Mucosa of rectum (tissue), 2 donors: ENCODE measurements around the gene ELP1.
A peak's percentile ranks its signal among the peaks of the same experiment; 100 is the strongest.
"Not testable (repeated sequence)": the region's sequence is repeated elsewhere in the genome, so short reads cannot be mapped to it uniquely, and the experiment has no call there.

Experiments
- H3K27ac ChIP-seq, 2 donors: one replicate each; pipeline ENCODE4 v1.7.0; 2013; ENCODE audit warnings: inconsistent platforms in 2 of 2, low read depth in 2 of 2, low read length in 2 of 2
- H3K27me3 ChIP-seq, 2 donors: one replicate each; pipeline ENCODE4 v1.7.0; 2013; ENCODE audit warnings: low read length in 2 of 2; ENCODE audit not compliant: control insufficient read depth in 2 of 2, insufficient read depth in 2 of 2
- H3K36me3 ChIP-seq, 2 donors: one replicate each; pipeline ENCODE4 v1.7.0; 2013; ENCODE audit warnings: low read length in 2 of 2; ENCODE audit not compliant: control insufficient read depth in 2 of 2, insufficient read depth in 2 of 2
- H3K4me1 ChIP-seq, 2 donors: one replicate each; pipeline ENCODE4 v1.7.0; 2013; ENCODE audit warnings: low read length in 2 of 2, mild to moderate bottlenecking in 1 of 2; ENCODE audit not compliant: control insufficient read depth in 2 of 2, insufficient read depth in 2 of 2
- H3K4me3 ChIP-seq, 2 donors: one replicate each; pipeline ENCODE4 v1.7.0; 2013; ENCODE audit warnings: low read length in 2 of 2
- H3K9ac ChIP-seq, 2 donors: one replicate each; pipeline ENCODE4 v1.7.0; 2013; ENCODE audit warnings: low read length in 2 of 2, low read depth in 1 of 2, mild to moderate bottlenecking in 1 of 2
- H3K9me3 ChIP-seq, 2 donors: one replicate each; pipeline ENCODE4 v1.7.0; 2013; ENCODE audit warnings: low read length in 2 of 2; ENCODE audit not compliant: control insufficient read depth in 2 of 2
- donor health status: healthy.
- donor health status: Normal muscosa, but diverticular disease.

ELP1 gene, protein sequence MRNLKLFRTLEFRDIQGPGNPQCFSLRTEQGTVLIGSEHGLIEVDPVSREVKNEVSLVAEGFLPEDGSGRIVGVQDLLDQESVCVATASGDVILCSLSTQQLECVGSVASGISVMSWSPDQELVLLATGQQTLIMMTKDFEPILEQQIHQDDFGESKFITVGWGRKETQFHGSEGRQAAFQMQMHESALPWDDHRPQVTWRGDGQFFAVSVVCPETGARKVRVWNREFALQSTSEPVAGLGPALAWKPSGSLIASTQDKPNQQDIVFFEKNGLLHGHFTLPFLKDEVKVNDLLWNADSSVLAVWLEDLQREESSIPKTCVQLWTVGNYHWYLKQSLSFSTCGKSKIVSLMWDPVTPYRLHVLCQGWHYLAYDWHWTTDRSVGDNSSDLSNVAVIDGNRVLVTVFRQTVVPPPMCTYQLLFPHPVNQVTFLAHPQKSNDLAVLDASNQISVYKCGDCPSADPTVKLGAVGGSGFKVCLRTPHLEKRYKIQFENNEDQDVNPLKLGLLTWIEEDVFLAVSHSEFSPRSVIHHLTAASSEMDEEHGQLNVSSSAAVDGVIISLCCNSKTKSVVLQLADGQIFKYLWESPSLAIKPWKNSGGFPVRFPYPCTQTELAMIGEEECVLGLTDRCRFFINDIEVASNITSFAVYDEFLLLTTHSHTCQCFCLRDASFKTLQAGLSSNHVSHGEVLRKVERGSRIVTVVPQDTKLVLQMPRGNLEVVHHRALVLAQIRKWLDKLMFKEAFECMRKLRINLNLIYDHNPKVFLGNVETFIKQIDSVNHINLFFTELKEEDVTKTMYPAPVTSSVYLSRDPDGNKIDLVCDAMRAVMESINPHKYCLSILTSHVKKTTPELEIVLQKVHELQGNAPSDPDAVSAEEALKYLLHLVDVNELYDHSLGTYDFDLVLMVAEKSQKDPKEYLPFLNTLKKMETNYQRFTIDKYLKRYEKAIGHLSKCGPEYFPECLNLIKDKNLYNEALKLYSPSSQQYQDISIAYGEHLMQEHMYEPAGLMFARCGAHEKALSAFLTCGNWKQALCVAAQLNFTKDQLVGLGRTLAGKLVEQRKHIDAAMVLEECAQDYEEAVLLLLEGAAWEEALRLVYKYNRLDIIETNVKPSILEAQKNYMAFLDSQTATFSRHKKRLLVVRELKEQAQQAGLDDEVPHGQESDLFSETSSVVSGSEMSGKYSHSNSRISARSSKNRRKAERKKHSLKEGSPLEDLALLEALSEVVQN (N-terminal part only)

DNA sequence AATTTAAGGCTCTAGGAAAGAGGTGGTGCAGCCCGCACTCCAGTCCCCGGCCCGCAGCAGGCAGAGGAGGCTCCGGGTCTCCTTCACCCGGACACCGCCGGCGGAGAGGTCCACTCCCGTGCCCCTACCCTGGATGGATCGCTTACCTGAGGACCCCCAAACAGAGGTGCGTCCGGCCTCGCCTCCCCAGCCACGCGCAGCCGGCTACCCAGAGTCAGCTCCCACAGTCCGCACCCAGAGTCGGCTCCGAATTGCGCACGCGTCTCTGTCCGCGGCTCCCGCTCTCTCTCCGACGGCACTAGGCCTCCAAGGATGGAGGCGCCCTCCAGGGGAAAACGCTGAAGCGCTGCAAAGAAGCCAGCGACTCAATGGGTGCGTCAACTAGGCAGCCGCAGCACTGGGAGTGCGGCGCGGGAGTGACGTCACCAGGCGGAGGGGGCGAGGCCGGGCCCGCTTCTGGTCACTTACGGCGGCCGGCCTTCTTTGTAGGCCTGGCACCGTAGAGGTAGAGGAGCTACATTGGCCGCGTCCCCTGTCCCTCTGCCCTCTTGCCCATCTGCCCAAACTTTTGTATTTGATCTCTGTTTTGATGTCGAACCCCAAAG lies at the start of gene ELP1:
Gene ELP1 (minus strand): TSS at position 407 of the 605 bp plus-strand sequence. CDS start 2,978 bp downstream, outside the sequence.
- Histone ChIP-seq H3K36me3 (peaks cover 8 to 9% of the 10 kb centered on the region in 2 donors), H3K9ac (peak within 1 kb of the TSS; percentile 88 to 89), H3K9me3 (no peaks in the 10 kb centered on the region), H3K4me3 (peak within 1 kb of the TSS; percentile 91 to 99), H3K4me1 (peaks cover 17 to 18% of the 10 kb centered on the region in 2 donors), H3K27ac (peak within 1 kb of the TSS; percentile 87 to 89), H3K27me3 (no peaks in the 10 kb centered on the region)

DNA sequence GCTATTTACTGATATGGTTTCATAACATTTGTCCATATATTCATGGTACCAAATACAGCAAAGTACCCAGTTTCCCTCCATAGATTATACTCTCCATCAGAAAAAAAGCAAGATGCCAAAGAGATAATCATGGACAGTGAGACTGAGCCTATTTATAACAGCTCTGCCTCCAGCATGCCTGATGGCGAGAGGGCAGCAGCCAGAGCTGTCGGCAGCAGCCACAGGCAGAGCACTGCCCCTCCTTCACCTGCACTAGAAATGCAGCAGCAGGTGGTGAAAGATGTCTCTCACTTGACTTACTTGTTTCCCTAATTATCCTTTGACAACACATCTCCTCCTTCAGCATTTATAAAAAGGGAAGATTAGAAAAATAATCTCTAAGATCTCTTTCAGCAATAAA lies 47.0 kb upstream of the ELP1 start:
- Histone ChIP-seq H3K4me1 (no peaks in the 10 kb centered on the region), H3K4me3 (no peak overlapping the region), H3K27me3 (no peaks in the 10 kb centered on the region), H3K36me3 (peaks cover 0 to 6% of the 10 kb centered on the region in 2 donors), H3K9ac (no peak overlapping the region), H3K9me3 (no peaks in the 10 kb centered on the region), H3K27ac (no peak overlapping the region)

DNA sequence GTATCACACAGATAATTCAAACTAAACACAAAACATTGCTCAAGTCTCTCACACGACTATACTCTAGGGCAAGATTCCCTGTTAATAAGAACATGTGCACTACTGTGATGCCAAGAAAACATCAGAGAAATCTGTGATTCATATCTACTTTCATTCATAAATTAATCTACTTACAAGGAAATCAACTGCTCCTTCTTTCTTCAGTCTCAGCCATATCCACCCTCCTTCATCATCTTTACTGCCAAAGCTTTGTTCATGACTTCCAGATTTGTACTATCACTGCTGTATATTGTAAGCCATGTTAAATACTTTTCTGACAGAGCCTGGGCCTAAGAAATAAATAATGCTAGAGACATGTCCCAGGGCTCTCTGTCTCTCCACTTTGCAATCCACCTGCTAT lies 44.3 kb upstream of the ELP1 start:
- no peaks in the 10 kb centered on the region for H3K4me1 ChIP-seq
- no peak overlapping the region for H3K27ac ChIP-seq
- H3K4me3 ChIP-seq = no peak overlapping the region
- H3K9ac ChIP-seq = no peak overlapping the region
- H3K36me3 ChIP-seq = peaks cover 0 to 6% of the 10 kb centered on the region in 2 donors
- H3K9me3 ChIP-seq = no peaks in the 10 kb centered on the region
- no peaks in the 10 kb centered on the region for H3K27me3 ChIP-seq

DNA sequence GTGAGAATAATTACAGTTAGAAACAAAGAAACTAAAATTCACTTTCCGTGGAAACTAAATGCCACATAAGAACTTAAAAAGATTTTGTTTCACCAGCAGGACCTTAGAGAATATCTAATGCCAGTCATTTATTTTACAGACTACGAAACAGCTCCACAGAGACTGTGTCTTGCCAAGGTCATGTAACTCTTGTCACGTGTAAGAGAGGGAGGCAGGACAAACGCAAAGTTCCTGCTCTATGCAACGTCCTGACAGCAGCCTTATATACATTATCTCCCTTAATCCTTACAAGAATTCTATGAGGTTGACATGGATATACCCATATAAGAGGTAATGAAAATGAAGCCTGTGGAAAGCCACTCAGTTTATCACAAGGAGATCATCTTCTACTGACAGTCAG lies 40.0 kb upstream of the ELP1 start:
- H3K4me1 ChIP-seq = no peaks in the 10 kb centered on the region
- H3K36me3 ChIP-seq = no peaks in the 10 kb centered on the region
- no peak overlapping the region for H3K27ac ChIP-seq
- no peaks in the 10 kb centered on the region for H3K27me3 ChIP-seq
- H3K9ac ChIP-seq = no peak overlapping the region
- no peaks in the 10 kb centered on the region for H3K9me3 ChIP-seq
- H3K4me3 ChIP-seq = no peak overlapping the region

DNA sequence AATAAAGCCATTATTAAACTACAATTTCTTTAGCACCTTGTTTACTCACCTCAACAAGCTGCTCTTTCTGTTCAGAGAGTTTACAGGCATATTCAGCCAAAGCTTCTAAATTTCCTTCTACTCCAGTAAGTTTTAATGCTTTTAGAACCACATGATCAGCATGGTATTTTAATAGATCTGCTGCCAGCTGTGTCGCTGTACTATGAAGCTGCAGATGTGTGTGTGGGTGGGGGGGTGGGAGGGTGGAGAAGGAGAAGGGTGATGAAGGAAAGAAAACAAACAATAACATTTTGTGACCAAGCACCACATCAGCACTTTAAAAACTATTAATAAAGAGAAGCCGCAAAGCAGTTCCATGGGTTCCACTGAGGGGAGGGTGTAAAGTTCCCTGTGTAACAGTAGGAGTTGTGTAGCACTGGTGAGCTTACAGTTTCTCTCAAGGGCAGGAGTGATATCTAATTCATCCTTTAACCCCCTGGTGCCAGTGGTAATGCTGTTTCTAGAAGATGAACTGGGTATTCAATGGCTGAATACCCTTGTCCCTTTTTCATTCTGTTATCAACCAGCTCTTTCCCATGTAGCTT lies 38.8 kb upstream of the ELP1 start:
- Histone ChIP-seq H3K9me3 (no peaks in the 10 kb centered on the region), H3K4me3 (no peak overlapping the region), H3K36me3 (no peaks in the 10 kb centered on the region), H3K9ac (no peak overlapping the region), H3K27ac (no peak overlapping the region), H3K4me1 (no peaks in the 10 kb centered on the region), H3K27me3 (no peaks in the 10 kb centered on the region)

DNA sequence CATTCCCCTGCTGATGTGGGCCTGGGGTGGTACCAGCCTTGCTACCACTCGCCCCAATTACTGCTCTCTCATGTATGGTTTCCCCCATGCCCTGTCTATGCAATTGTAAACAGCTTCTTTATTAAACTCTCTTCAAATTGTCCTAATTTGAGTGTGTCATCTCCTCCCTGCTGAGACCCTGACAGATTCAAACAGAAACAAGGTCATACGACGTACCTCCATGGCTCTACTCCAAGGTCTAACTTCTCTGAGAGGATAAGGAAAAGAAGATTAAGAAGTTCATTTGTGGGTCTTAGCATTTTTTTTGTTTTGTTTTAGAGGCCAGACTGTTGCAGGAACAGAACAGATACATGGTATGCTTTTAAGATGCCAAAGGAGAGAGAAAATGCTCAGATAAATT lies 38.3 kb upstream of the ELP1 start:
- no peaks in the 10 kb centered on the region for H3K36me3 ChIP-seq
- no peaks in the 10 kb centered on the region for H3K4me1 ChIP-seq
- H3K27me3 ChIP-seq = no peaks in the 10 kb centered on the region
- no peaks in the 10 kb centered on the region for H3K9me3 ChIP-seq
- no peak overlapping the region for H3K4me3 ChIP-seq
- no peak overlapping the region for H3K27ac ChIP-seq
- H3K9ac ChIP-seq = no peak overlapping the region

DNA sequence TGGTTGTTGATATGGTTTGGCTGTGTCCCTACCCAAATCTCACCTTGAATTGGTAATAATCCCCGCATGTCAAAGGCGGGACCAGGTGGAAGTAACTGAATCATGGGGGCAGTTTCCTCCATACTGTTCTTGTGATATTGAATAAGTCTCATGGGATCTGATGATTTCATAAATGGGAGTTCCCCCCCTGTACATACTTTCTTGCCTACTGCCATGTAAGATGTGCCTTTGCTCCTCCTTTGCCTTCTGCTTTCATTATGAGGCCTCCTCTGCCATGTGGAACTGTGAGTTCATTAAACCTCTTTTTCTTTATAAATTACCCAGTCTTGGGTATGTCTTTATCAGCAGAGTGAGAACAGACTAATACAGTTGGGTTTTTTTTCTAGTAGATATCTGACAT lies 37.5 kb upstream of the ELP1 start:
- H3K4me1 ChIP-seq, H3K9me3 ChIP-seq, H3K36me3 ChIP-seq, H3K9ac ChIP-seq, H3K27me3 ChIP-seq, H3K27ac ChIP-seq, H3K4me3 ChIP-seq: not testable (repeated sequence)

DNA sequence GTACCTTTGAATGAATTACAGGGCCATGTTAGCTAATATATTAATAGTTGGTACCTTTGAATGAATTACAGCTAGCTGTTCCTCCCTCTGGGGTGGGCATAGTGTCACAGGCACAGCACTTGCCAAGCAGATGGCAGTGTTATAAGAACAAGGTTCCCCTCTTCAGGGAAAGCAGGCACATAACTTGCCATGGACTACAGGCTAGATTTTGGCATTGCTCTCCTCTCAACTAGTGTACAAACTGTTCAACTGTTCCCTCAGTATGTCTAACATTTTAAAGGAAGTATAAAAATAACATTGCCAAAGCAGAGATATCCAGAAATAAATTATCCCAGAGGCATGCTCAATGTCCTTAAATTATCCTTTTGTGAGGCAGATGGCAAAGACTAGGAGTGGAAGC lies 34.0 kb upstream of the ELP1 start:
- Histone ChIP-seq H3K4me3 (no peak overlapping the region), H3K27ac (no peak overlapping the region), H3K4me1 (no peaks in the 10 kb centered on the region), H3K9ac (no peak overlapping the region), H3K36me3 (no peaks in the 10 kb centered on the region), H3K27me3 (no peaks in the 10 kb centered on the region), H3K9me3 (no peaks in the 10 kb centered on the region)

DNA sequence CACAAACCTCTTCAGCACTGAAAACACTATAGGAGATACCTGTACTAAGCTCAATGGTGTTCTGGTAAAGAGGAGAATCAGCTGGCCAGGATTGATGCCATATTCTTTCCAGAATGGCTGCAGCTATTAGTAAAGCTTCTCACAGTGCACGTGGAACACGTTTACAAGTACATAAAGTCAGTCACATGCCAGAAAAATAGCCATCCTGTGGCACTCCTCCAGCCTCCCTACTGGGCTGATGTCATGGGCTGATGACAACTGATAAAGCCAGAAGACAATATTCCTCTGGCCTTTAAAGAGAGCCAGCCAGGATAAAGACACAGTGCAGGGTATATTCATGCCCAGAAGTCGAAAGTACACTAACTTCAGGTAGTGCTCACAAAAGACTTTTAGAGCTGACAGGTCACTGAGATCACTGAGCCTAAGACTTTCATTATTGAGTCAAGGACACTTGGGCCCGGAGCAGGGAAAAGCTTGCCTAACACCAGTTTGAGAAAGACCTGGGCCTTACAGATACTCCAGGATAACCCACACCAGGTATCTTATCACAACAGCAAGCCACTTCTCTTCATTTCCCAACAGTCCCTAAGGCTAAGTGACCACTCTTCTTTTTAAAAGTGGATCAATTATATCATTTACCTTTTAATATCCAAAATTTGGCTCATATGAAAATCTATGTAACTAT lies 29.7 kb upstream of the ELP1 start:
- H3K9ac ChIP-seq = no peak overlapping the region

More for the DNA sequence above, 29.7 kb upstream of the ELP1 start:
- Histone ChIP-seq H3K4me3 (no peak overlapping the region), H3K36me3 (no peaks in the 10 kb centered on the region), H3K27ac (no peak overlapping the region), H3K27me3 (no peaks in the 10 kb centered on the region), H3K9me3 (no peaks in the 10 kb centered on the region), H3K4me1 (no peaks in the 10 kb centered on the region)
